Neural cell (in vitro differentiated cells): Measurements from ENCODE around the gene WFS1. TPM values are rescaled to one million over a fixed set of nuclear protein-coding genes. Genes with fewer than 3 reads are reported as not detected.
A peak's percentile ranks its signal among the peaks of the same experiment; 100 is the strongest.

Experiments used
- H2AFZ ChIP-seq: fragments of 200-600, 300-800 bp; sonication (generic), shearing (Covaris generic); 2 replicates; pipeline ENCODE4 v1.6.0; 2014; ENCODE audit warnings: low read depth, mild to moderate bottlenecking, antibody characterized with exemption, low read length, moderate library complexity
- H3F3A ChIP-seq: fragments of 200-600 bp; shearing (Covaris generic); 2 replicates; pipeline ENCODE4 v1.6.1; 2016; ENCODE audit warnings: mild to moderate bottlenecking, moderate library complexity, mixed read lengths, antibody characterized with exemption, low read length; ENCODE audit not compliant: insufficient read depth, poor library complexity, severe bottlenecking
- H3K27ac ChIP-seq: fragments of 200-600, 300-800 bp; sonication (generic), shearing (Covaris generic); 2 replicates; pipeline ENCODE4 v1.5.1; 2014; ENCODE audit warnings: mild to moderate bottlenecking, low read length, moderate library complexity
- H3K27me3 ChIP-seq: fragments of 300-800, 200-600 bp; sonication (generic), shearing (Covaris generic); 2 replicates; pipeline ENCODE4 v1.6.0; 2014; ENCODE audit warnings: mild to moderate bottlenecking, low read depth, low read length, moderate library complexity; ENCODE audit not compliant: insufficient read depth
- H3K36me3 ChIP-seq: fragments of 300-800, 200-600 bp; sonication (generic), shearing (Covaris generic); 2 replicates; pipeline ENCODE4 v1.5.1; 2014; ENCODE audit warnings: mild to moderate bottlenecking, antibody characterized with exemption, low read length, moderate library complexity; ENCODE audit not compliant: insufficient read depth
- H3K4me2 ChIP-seq: fragments of 300-800, 200-600 bp; sonication (generic), shearing (Covaris generic); 2 replicates; pipeline ENCODE4 v1.6.0; 2014; ENCODE audit warnings: mild to moderate bottlenecking, low read length
- H3K4me3 ChIP-seq: fragments of 300-800, 200-600 bp; sonication (generic), shearing (Covaris generic); 2 replicates; pipeline ENCODE4 v1.5.1; 2014; ENCODE audit warnings: mild to moderate bottlenecking, low read length, moderate library complexity
- H3K79me2 ChIP-seq: fragments of 200-600 bp; shearing (Covaris generic); replicated peaks from 2 replicates; pipeline ENCODE4 v1.6.0; 2014; ENCODE audit warnings: mild to moderate bottlenecking, low read length, moderate library complexity; ENCODE audit not compliant: insufficient read depth
- H3K9ac ChIP-seq: fragments of 300-800, 200-600 bp; sonication (generic), shearing (Covaris generic); 2 replicates; pipeline ENCODE4 v1.6.1; 2016; ENCODE audit warnings: mild to moderate bottlenecking, low read length, mixed read lengths
- H3K9me2 ChIP-seq: fragments of 200-600 bp; shearing (Covaris generic); 2 replicates; pipeline ENCODE4 v1.6.1; 2016; ENCODE audit warnings: mild to moderate bottlenecking, low read length, mixed read lengths; ENCODE audit not compliant: insufficient read depth
- H3K9me3 ChIP-seq: fragments of 200-600, 300-800 bp; sonication (generic), shearing (Covaris generic); 2 replicates; pipeline ENCODE4 v1.6.1; 2016; ENCODE audit warnings: mild to moderate bottlenecking, mixed run types, low read length, moderate library complexity, mixed read lengths
- H4K20me1 ChIP-seq: fragments of 200-600 bp; shearing (Covaris generic); 2 replicates; pipeline ENCODE4 v1.6.1; 2016; ENCODE audit warnings: mild to moderate bottlenecking, mixed run types; ENCODE audit not compliant: insufficient read depth
- CTCF ChIP-seq: fragments of 450-650 bp; IDR thresholded peaks from 2 replicates; pipeline ENCODE4 v1.5.1; 2014; ENCODE audit warnings: antibody characterized with exemption, mild to moderate bottlenecking, moderate library complexity; ENCODE audit not compliant: poor library complexity, severe bottlenecking
- EP300 ChIP-seq: fragments of 450-650 bp; conservative IDR thresholded peaks from 2 replicates; pipeline ENCODE4 v1.6.1; 2014; ENCODE audit warnings: antibody characterized with exemption, mild to moderate bottlenecking, moderate library complexity; ENCODE audit not compliant: poor library complexity, severe bottlenecking
- EZH2 ChIP-seq: fragments of 200-600, 300-800 bp; shearing (Covaris generic), sonication (generic); IDR thresholded peaks from 2 replicates; pipeline ENCODE4 v1.6.1; 2014; ENCODE audit warnings: antibody characterized with exemption, low read length, borderline replicate concordance, mild to moderate bottlenecking; ENCODE audit not compliant: insufficient read depth, poor library complexity, severe bottlenecking
- MXI1 ChIP-seq: fragments of 450-650 bp; conservative IDR thresholded peaks from 2 replicates; pipeline ENCODE4 v1.6.1; 2014; ENCODE audit warnings: antibody characterized with exemption, mild to moderate bottlenecking; ENCODE audit not compliant: poor library complexity, severe bottlenecking
- POLR2AphosphoS5 ChIP-seq: IDR thresholded peaks from 2 replicates; pipeline ENCODE4 v1.6.1; 2012
- RAD21 ChIP-seq: fragments of 450-650 bp; conservative IDR thresholded peaks from 2 replicates; pipeline ENCODE4 v1.6.1; 2014; ENCODE audit warnings: antibody characterized with exemption, mild to moderate bottlenecking, moderate library complexity
- REST ChIP-seq: IDR thresholded peaks from 2 replicates; pipeline ENCODE4 v1.6.1; 2012; ENCODE audit warnings: borderline replicate concordance
- SMC3 ChIP-seq: fragments of 450-650 bp; conservative IDR thresholded peaks from 2 replicates; pipeline ENCODE4 v1.6.1; 2014; ENCODE audit warnings: antibody characterized with exemption, mild to moderate bottlenecking, moderate library complexity; ENCODE audit not compliant: poor library complexity
- TAF1 ChIP-seq: IDR thresholded peaks from 2 replicates; pipeline ENCODE4 v1.6.1; 2012; ENCODE audit warnings: low read depth
- polyA plus RNA-seq: library from polyadenylated mRNA; depleted of rRNA; stranded (reverse); fragments of >200 nt; gene quantifications from 2 replicates; pipeline ENCODE4 v1.2.3, GENCODE V29; 2014

WFS1 gene
- polyA plus RNA-seq, 1 donor from 2014 or later: 4.5 TPM

- no peaks in the 10 kb centered on the region for H3F3A ChIP-seq
- H3K36me3 ChIP-seq: no peaks in the 10 kb centered on the region
- H3K9me2 ChIP-seq: no peaks in the 10 kb centered on the region
- TF ChIP-seq REST (no peak), EP300 (no peak), MXI1 (no peak), CTCF (no peak), SMC3 (no peak), RAD21 (no peak), EZH2 (no peak), POLR2AphosphoS5 (no peak), TAF1 (no peak)
- peaks cover 4% of the 10 kb centered on the region for H3K9me3 ChIP-seq
- no peak overlapping the region for H3K9ac ChIP-seq
- no peak overlapping the region for H2AFZ ChIP-seq
- H3K4me3 ChIP-seq: no peak overlapping the region
- no peaks in the 10 kb centered on the region for H3K27me3 ChIP-seq
- no peak overlapping the region for H3K4me2 ChIP-seq
- no peaks in the 10 kb centered on the region for H4K20me1 ChIP-seq
- H3K79me2 ChIP-seq: no peaks in the 10 kb centered on the region
- H3K27ac ChIP-seq: no peak overlapping the region
These were observed 61.8 kb downstream of the WFS1 start for GRCh38 chr4:6331468-6331867.

GRCh38 chr4:6332042-6332668, 62.5 kb downstream of the WFS1 start:
- peaks cover 4% of the 10 kb centered on the region for H3K9me3 ChIP-seq
- no peaks in the 10 kb centered on the region for H3K9me2 ChIP-seq
- H3F3A ChIP-seq: no peaks in the 10 kb centered on the region
- H3K4me2 ChIP-seq: no peak overlapping the region
- no peaks in the 10 kb centered on the region for H4K20me1 ChIP-seq
- no peaks in the 10 kb centered on the region for H3K36me3 ChIP-seq
- H2AFZ ChIP-seq: no peak overlapping the region
- H3K4me3 ChIP-seq: no peak overlapping the region
- H3K27ac ChIP-seq: no peak overlapping the region
- H3K79me2 ChIP-seq: no peaks in the 10 kb centered on the region
- no peak overlapping the region for H3K9ac ChIP-seq
- H3K27me3 ChIP-seq: no peaks in the 10 kb centered on the region
- peak; percentile 65 for TF ChIP-seq CTCF
- no peak for TF ChIP-seq EP300
- TF ChIP-seq SMC3: peak; percentile 70
- TF ChIP-seq RAD21: peak; percentile 68
